Lung microvascular endothelial cell (primary cell): ENCODE results near the gene RWDD4. TPM values are rescaled to one million over a fixed set of nuclear protein-coding genes. Genes with fewer than 3 reads are reported as not detected.
"Not testable (repeated sequence)": the region's sequence is repeated elsewhere in the genome, so short reads cannot be mapped to it uniquely, and the experiment has no call there.

Experiments used
- DNase-seq, 2 donors: peaks; one replicate each; pipeline versions ENCODE4 v3.0.0 to v3.0.0-alpha.2; 2010; ENCODE audit warnings: low read depth in 2 of 2
- total RNA-seq: library from RNA; depleted of rRNA; stranded (reverse); fragments of >200 nt; gene quantifications from 2 replicates; pipeline ENCODE4 v1.2.1, GENCODE V29; 2014

RWDD4 gene
- total RNA-seq, 1 donor from 2014 or later, result 11.9 TPM

DNA sequence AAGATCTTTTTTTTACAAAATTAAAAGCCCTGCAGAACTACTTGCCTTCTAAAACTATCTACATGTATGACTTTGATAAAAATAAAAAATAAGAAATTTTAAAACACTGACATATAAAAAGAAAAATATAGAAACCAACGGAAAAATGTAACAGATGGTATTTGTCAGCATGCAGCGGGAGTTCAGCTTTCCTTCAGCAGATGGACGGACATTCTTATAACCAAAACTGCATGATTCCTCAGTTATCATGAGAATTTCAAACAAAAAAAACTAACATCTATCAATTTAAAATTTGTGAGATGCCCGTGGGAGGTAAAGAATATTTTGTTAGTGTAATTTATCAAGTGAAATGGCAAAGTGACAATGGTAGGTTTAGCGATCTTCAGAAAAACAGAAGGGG, 23.2 kb downstream of the RWDD4 start:
- DNase-seq, result no peak

DNA sequence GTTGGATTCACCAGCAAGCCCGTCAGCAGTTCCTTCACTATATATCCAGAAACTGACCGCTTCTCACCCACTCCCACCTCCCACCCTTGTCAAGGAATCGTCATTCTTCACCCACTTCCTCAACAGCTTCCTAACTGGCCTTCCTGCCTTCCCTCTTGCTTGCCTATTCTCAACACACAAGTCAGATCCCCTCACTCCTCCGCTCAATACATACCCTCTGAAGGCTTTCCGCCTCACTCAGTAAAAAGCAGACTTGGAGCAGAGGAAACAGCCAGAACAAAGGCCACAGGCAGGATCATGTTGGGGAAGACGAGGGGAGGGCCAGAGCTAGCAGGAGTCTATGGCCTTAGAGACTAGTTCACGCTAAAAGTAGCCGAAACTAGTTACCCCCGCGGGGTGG, 23.7 kb downstream of the RWDD4 start:
- no peak for DNase-seq

DNA sequence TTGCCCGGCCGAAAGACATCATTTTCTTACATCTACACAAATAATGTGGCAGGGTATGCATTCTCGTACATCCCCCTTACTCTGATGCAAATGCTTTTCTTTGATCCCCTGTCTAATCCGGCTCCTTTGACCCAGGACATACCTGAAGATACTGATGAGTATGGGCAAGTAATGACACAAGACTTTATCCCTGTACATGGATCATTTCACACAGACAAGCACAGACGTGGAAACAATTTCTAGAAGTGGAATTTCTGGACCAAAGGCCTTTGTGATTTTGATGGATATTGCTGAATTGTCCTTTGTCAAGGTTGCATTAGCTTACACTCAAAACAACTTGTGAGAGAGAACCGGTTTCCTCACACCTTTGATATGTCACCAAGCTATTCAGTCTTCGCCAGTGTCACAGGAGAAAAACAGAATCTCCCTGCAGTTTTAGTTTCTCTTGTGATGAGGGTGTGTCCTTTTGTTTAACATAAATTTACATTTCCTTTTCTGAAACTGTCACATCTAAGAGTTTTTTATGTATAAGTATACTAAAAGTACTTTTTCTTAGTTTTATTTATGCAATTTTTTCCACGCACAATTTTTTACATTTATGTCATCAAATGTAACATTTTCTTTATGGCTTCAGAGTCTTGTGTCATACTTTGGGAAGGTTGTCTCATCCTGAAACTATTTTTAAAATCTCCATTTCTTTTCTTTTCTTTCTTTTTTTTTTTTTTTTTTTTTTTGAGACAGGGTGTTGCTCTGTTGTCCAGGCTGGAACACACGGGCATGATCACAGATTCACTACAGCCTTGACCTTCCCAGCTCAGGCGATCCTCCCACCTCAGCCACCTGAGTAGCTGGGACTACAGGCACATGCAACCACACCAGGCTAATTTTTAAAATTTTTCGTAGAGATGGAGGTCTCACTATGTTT, 25.2 kb downstream of the RWDD4 start:
- DNase-seq, result no peak

DNA sequence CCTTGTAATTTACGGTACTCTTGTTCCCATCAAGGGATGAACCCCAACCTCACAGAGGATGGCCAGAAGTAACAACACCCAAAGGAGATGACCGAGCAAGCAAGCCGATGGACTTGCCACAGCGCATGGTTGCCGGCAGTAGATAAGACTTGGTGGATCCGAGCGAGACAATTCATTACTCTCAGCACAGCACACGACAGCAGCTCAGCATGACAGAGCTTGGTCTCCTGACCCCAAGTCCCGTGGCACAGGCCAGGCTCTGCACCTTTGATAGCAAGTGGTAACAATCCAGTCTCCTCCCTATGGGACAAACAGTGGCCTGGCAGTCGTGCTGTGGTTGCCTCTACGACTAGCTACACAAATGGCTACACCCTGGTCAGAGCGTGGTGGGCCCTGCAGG, 26.3 kb downstream of the RWDD4 start:
- DNase-seq, result no peak

DNA sequence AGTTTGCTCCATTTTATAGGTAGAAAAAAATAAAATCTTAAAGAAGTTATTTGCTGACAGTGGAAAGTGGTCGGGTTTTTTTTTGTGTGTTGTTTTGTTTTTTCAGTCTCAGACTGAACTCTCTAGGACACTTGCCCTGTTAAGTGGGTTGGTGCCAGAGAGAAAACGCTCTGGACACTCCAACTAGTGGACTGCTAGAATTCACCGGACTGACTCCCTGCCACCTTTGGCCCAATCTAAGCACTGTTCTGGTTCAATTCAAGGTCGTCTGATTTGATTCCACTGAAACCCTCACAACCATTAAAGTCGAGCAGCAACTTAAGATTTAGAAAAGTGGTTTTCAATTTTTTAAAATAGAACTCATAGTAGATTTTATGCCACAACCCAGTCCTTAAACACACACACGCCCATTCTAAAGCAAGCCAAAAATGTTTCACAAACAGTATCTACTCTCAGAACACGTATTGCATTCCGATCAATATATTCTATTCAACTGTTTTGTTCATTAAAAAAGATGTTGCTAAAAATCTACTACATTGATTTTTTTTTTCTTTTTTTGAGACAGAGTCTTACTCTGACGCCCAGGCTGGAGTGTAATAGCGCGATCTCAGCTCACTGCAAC, 27.3 kb downstream of the RWDD4 start:
- DNase-seq, result no peak

DNA sequence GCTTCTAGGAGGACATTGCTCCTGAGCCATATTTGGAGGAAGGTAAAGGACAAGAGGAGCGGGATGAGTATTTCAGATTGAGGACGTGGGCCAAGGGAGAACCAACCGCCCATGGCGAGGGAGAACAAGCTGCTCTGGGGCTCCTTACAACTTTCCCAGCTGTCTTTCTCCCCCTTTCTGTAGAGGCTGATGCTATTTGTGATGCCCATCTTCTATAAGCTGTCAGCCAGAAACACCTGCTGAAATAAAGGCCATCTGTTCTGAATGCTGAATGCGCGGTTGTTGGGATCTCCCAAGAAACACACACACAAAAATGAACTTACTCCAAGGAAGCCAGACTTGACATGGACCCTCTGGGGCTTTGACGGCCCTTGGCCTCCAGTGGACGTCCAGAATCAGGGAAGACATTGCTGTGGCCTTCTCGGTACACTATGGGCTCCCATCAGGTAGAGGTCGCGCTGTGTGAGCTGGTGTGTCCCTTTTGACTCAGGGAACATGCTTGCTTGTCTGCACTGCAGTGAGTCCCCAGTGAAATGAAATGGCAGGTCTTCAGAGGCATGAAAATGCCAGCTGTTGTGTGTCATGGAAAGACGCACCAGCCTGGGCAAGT, 30.9 kb downstream of the RWDD4 start:
- no peak for DNase-seq

DNA sequence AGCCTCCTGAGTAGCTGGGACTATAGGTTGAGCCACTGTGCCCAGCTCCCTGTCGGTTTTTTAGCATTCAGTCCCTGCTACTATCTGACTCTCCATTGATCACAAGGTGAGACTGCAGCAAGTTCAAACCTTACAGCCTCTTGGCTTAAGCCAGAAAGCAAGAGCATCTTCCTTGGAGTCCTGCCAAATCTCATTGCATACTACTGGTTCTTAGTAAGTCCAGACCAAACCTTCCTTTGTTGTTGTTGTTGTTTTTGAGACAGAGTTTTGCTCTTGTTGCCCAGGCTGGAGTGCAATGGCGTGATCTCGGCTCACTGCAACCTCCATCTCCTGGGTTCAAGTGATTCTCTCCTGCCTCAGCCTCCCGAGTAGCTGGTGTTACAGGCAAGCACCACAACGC, 31.7 kb downstream of the RWDD4 start:
- DNase-seq, result not testable (repeated sequence)

DNA sequence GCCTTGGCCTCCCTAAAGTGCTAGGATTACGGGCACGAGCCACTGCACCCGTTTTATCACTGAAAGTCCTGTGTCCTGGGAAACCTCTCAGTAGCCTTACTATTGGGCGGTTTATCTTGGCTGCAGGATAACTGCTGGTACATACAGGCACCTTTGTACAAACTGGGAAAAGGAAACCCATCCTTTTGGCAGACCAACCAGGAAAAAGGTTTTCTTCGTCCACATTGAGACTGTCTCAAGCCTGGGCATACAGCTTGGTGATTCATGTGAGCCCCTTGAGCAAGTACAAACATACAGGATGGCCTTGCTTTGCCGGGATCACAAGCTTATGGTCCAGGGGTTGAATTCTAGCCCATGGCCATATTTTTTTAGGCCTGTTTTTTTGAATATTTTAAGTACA, 32.8 kb downstream of the RWDD4 start:
- no peak for DNase-seq

DNA sequence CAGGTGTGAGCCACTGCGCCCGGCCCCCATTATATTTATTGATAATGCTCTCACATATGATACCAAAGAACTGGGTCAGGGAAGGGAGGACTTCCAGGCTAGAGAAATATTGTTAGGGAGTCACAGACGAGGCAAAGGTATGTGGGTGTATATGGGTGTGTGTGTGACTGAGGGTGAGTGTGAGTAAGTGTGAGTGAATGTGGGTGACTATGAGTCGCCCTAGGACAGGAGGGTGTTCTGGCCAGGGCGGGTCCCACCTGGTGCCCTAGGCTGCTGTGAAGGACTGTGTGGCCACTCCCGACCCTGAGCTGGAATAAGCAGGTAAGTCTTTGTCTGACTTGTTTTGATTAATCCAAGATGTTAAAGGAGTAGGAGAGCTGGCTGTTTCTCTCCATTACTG, 34.4 kb downstream of the RWDD4 start:
- DNase-seq, result no peak

DNA sequence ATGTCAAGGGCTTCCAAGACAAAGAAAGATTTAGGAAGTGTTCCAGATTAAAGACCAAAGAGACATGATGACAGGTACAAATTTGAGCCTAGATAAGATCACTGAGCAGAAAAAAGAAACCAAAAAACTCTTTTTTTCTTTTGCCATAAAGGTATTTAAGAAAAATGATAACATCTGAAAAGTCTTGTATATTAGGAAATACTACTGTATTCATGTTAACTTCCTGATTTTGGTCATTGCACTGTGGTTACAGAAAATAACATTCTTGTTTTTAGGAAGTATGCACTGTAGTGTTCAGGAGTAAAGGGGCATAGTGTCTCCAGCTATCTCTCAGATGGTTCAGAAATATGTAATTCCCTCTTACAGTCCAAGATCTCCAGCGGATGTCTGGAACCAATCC, 37.1 kb downstream of the RWDD4 start:
- DNase-seq, result no peak

DNA sequence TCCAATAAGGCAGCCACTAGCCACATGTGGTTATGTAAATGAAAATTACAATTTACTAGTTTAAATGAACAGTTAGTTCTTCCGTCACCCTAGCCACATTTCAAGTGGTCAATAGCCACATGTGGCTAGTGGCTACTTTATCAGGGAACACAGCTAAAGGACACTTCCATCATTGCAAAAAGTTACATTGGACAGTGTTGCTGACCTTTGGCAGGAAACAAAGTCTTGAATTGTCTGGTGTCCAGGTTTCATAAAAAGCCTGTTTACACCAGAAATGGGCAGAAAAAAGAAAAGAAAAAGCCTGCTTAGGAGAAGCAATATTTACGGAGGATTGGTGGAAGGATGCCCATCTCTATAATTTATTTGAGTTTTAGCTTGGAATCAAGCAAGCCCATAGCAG, 38.6 kb downstream of the RWDD4 start:
- DNase-seq, result no peak

DNA sequence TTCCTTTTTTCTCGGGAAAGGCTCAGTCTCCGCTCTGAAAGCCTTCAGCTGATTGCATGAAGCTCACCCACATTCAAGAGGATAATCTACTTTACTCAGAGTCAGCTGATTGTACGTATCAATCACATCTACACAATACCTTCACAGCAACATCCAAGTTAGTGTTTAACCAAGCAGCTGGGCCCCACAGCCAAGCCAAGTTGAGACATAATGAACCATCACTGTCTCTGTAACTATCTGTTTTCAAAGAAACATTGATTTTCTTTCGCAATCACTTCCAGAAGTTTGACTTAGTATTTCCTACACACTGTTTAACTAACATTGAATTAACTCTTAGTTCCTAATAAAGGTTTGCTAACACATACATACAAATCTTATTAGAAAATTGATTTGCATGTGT, 40.3 kb downstream of the RWDD4 start:
- DNase-seq, result no peak

DNA sequence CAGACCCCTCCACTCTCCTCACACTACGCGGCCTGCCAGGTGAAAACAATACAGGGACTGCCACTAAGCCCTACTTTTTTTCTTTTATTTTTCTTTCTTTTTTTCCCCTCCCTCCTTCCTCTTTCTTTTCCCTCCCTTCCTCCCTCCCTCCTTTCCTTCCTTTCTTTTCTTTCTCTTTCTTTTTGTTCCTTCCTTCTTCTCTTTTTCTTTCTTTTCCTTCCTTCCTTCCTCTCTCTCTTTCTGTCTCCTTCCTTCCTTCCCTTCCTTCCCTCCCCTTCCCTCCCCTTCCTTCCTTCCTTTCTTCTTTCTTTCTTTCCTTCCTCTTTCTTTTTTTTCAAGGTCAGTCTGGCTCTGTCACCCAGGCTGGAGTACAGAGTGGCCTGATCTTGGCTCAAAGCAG, 41.9 kb downstream of the RWDD4 start:
- no peak for DNase-seq

DNA sequence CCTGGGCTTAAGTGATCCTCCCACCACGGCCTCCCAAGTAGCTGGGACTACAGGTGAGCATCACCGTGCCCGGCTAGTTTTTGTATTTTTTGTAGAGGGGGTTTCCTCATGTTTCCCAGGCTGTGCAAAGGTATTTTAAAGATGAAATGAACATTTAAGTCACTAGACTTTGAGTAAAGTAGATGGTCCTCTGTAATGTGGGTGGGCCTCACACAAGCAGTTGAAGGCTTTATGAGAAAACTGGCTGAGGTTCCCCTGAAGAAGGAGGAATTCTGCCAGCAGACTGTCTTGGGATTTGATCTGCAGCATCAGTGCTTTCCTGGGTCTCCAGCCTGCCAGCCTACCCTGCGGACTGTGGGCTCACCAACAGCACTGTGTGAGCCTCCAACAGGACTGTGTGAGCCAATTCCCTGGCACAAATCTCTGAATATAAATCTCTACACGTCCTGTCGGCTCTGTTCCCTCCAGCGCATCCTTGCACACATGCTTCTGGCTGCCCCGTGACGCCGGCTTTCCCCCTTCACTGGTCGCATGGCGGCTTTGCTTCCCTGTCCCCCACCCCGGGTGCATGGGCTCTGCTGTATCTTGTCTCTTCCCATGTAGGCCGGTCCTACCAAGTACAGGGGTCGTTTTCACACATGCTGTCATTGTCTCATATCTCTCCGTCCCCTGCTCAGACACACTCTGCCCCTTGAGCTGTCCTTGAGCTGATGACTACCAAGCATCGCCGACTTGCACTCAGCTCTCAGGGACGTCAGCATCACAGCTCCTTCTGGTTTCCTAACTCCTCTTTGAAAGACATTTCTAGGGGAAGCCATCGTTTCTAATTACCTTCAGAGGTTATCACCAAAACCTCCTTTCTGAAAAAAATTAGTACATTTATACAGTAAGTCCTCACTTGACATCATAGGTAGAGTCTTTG, 46.4 kb downstream of the RWDD4 start:
- no peak for DNase-seq

DNA sequence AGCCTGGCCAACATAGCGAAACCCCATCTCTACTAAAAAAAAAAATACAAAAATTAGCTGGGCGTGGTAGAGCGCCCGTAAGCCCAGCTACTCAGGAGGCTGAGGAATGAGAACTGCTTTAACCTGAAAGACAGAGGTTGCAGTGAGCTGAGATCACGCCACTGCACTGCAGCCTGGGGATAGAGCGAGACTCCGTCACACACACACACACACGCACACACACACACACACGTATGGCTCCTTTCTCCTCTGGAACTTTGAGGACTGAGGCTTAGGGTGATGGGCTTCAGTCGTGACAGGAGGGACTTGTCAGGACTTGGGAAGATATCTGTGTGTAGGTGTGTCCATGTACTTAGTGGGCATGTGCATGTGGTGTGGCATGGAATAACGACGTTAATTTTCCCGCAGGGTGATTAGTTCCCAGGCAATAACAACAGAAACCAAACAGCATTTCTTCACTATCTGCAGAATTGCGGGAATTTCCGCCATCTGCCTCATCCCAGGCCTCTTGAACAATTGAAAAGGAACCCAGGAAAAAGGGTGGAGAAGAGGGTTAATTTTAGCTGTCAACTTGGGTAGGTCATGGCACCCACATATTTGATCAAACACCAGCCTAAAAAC, 47.7 kb downstream of the RWDD4 start:
- no peak for DNase-seq

DNA sequence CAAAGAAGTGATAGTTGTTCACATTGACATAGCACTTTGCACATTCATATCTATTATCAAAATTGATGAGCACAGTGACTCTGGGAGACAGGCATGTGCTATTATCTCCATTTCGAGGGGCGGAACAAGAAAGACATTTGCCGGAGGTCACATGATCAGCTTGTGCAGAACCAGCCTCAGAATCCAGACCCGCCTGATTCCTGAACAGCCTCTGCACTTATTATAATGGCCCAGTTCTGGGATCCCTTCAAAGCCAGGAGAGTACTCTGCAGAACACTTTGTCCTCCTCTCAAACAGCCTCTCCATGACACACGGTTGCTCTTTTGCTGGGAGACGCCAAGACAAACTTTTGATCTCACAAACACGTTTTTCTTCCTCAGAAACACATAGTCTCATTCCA, 48.4 kb downstream of the RWDD4 start:
- DNase-seq, result no peak

DNA sequence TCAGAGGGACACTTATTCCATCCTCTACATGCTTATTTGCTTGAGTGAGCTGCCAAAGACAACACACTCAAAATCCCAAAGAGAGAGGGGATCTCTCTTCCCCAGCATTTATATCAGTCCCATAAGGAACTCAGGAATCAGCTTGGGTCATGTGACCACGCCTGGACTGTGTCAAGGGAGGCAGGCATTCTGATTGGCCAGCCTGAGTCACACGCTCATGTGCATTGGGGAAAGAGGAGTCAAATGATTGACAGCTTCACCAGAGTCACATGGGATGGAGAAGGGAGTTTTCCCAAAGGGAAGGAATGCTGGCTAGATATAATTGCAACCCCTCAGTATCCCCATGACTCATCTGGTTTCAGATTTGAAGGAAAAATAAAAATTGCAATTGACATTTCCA, 49.0 kb downstream of the RWDD4 start:
- peak in 1 of 2 donors; percentile 4 for DNase-seq

DNA sequence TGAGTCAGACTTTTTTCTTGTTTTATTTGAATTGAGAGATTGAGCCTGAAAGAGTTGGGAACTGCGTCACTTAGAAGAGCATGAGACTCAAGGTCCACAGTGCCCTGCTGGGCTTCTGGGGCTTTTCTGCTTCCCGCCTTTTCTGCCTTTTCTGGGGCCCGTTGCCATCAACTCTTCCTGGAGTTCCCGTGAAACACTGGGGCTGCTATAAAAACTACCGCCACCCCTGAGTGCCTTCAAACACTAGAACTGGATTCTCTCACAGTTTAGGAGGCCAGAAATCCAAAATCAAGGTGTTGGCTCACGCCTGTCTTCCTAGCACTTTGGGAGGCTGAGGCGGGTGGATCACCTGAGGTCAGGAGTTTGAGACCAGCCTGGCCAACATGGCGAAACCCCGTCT, 49.8 kb downstream of the RWDD4 start:
- DNase-seq, result no peak

DNA sequence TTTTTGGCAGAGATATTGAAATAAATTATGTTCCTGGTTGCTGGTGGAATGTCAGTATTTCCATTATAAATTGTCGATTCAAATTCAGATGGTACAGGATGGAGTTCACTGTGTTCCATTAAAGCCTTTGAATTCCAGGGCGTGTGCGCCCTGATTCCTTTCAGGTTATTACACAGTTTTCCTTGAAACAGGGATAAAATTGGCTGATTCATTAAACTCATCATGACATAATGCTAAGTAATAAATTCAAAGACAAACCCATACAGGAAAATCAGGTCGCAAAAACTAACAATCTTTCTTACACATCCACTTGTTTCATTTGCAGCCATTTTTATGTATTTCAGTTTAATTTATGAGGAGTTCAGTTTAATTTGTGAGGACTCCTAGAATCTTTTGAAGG, 51.1 kb downstream of the RWDD4 start:
- DNase-seq, result no peak

DNA sequence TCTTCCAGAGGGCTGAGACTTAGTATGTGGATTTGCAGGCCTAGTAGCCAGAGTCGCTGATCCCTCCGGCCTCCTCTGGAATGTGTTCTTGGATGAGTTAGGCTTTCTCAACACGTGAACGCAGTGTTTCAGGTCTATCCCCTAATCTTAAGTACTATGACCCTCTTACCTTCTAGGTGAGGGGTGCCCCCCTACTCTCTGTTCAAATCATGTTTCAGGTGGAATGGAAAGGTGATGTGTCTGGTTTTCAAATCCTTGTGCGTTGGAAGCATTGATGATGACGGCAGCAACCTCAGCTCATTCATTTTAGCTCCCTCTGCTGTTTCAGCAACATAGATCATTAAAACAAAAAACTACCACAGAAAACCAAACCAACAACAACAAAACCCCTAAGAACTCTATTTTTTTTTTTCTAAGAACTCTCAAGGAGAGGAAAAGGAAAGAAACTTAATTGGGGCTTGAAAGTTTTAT, 56.4 kb downstream of the RWDD4 start:
- peak; percentile 11 to 42 for DNase-seq

DNA sequence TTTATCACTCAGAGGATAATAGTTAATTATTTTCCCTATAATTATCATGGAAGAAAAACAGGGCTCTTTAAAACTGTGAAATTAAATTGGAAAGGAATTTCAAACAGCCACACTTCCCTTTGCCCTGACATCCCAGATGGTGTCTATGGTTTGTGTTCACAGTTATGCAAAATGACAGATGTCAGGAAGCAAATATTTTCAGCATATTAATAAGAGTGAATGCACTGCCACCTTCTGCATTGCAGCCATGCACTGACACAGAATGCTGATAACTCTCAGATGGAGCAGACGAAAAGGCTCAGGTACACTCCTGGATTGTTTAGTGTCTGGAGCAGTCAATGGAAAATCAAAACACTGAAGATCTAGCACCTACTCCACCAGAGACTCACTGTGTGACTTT, 57.6 kb downstream of the RWDD4 start:
- DNase-seq, result no peak
